Heart left ventricle (tissue), 13 donors: Measurements from ENCODE around the gene STK4.

Source experiments
- CTCF ChIP-seq, 12 donors: fragments of 200-600 bp; sonication (generic) in 4 of 12; IDR thresholded peaks; one replicate each; pipeline versions ENCODE4 v1.5.0 to v1.8.0; 2018 to 2022; ENCODE audit warnings: antibody characterized with exemption in 12 of 12, mild to moderate bottlenecking in 5 of 12
- POLR2A ChIP-seq, 2 donors: fragments of 450-650 bp; IDR thresholded peaks; one replicate each; pipeline ENCODE4 v1.6.1; 2017; ENCODE audit warnings: antibody characterized with exemption in 2 of 2, mild to moderate bottlenecking in 2 of 2, moderate library complexity in 2 of 2
- donor health status: ischemic (EF 13 %, LVEDD 7.1; RV severe dilation, severe dysfunction).
- donor health status: DM: no; HTN: yes; CAD: no.
- donor health status: DM: no; HTN: no; CAD: no.
- donor health status: ischemic (EF 25% LVEDD 6.9; RV normal size, moderate dysfunction).
- donor health status: ischemic (EF 25% LVEDD 5.7; RV mildly dilated, moderate dysfunction).
- donor health status: ischemic (EF 35%, LVEDD 5.7; RV mildly dilated, moderate dysfunction).
- donor health status: nonischemic (EF 11% LVEDD 7.7; RV severe dilation, severe dysfunction).
- donor health status: DM: yes; HTN: yes; CAD: no.
- donor health status: PGD.
- donor health status: ischemic (EF 29% LVEDD 5.4; RV normal size, mild dysfunction).
- donor health status: nonischemic (EF 23%, LVEDD 6.1; RV moderate dilation, normal function).

GRCh38 chr20:45049904-45050471 lies 83.7 kb downstream of the STK4 start:
- no peak for TF ChIP-seq CTCF (IDR thresholded peaks at IDR 0.05)
- no peak for TF ChIP-seq POLR2A (IDR thresholded peaks at IDR 0.05)
